GM23338 (cell line): ENCODE data around the gene LAD1.

Experiments
- POLR2AphosphoS5 ChIP-seq: IDR thresholded peaks from 2 replicates; pipeline ENCODE4 v1.6.1; 2016; ENCODE audit warnings: antibody characterized with exemption, low read depth
- TF ChIP-seq, protein P1 (sequence below), 2 experiments: fragments of 200-600 bp in 1 of 2; sonication (generic) in 1 of 2; conservative IDR thresholded peaks; 2 replicates each; pipeline versions ENCODE4 v1.5.1 to v1.6.1; 2016 to 2017; ENCODE audit warnings: antibody characterized with exemption in 2 of 2, low read depth in 2 of 2, mild to moderate bottlenecking in 2 of 2, moderate library complexity in 1 of 2
- TF ChIP-seq, protein P2 (sequence below): IDR thresholded peaks from one replicate; pipeline ENCODE4 v1.6.1; 2018; ENCODE audit warnings: antibody characterized with exemption; ENCODE audit not compliant: unreplicated experiment

DNA sequence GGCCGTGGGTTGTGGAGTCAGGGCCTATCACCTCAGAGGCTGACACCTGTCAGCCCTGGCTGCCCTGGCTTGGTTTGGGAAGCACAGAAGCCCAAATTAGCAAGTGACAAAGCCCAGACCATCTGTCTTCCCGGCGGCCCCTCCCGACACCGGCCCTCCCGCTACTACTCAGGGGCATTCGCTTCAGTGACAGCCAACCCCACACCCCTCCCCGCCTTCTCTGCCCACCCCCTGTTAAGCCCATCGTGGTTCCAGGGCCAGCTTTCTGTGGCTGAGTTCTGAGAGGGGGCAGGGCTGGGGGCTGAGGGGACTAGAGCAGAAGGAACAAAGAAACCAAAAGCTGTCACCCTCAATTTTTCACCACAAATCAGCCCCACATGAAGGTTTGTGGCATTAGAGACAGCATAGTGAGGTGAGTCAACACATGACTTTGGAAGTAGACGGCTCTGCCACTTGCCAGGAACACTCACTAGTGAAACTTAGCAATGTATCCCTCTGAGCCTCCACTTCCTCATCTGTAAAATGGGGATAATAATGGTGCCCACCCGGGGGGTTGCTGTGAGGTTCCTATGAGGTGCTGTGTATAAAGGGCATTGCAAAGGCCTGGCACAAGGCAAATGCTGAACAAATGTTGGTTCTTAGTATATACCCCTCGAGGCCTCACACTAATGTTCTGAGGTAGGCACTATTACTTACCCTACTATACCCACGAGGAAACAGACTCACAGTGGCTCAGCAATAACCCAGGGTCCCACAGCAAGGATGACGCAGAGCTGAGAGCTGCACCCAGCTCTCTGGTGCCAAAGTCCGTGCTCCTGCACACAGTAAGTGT is 27.6 kb upstream of the LAD1 start:
- TF ChIP-seq, protein P1, sequence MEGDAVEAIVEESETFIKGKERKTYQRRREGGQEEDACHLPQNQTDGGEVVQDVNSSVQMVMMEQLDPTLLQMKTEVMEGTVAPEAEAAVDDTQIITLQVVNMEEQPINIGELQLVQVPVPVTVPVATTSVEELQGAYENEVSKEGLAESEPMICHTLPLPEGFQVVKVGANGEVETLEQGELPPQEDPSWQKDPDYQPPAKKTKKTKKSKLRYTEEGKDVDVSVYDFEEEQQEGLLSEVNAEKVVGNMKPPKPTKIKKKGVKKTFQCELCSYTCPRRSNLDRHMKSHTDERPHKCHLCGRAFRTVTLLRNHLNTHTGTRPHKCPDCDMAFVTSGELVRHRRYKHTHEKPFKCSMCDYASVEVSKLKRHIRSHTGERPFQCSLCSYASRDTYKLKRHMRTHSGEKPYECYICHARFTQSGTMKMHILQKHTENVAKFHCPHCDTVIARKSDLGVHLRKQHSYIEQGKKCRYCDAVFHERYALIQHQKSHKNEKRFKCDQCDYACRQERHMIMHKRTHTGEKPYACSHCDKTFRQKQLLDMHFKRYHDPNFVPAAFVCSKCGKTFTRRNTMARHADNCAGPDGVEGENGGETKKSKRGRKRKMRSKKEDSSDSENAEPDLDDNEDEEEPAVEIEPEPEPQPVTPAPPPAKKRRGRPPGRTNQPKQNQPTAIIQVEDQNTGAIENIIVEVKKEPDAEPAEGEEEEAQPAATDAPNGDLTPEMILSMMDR (conservative IDR thresholded peaks at IDR 0.05; ENCODE audit: low read depth in 2 of 2) = no peak
- TF ChIP-seq POLR2AphosphoS5 = no peak
- TF ChIP-seq, protein P2, sequence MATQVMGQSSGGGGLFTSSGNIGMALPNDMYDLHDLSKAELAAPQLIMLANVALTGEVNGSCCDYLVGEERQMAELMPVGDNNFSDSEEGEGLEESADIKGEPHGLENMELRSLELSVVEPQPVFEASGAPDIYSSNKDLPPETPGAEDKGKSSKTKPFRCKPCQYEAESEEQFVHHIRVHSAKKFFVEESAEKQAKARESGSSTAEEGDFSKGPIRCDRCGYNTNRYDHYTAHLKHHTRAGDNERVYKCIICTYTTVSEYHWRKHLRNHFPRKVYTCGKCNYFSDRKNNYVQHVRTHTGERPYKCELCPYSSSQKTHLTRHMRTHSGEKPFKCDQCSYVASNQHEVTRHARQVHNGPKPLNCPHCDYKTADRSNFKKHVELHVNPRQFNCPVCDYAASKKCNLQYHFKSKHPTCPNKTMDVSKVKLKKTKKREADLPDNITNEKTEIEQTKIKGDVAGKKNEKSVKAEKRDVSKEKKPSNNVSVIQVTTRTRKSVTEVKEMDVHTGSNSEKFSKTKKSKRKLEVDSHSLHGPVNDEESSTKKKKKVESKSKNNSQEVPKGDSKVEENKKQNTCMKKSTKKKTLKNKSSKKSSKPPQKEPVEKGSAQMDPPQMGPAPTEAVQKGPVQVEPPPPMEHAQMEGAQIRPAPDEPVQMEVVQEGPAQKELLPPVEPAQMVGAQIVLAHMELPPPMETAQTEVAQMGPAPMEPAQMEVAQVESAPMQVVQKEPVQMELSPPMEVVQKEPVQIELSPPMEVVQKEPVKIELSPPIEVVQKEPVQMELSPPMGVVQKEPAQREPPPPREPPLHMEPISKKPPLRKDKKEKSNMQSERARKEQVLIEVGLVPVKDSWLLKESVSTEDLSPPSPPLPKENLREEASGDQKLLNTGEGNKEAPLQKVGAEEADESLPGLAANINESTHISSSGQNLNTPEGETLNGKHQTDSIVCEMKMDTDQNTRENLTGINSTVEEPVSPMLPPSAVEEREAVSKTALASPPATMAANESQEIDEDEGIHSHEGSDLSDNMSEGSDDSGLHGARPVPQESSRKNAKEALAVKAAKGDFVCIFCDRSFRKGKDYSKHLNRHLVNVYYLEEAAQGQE = no peak
